HepG2 (cell line): ENCODE data around the gene TKFC. TPM values are rescaled to one million over a fixed set of nuclear protein-coding genes. Genes with fewer than 3 reads are reported as not detected.

ENCODE experiments used
- ARID2 ChIP-seq: sonication (generic); formaldehyde crosslinking; IDR thresholded peaks from 2 replicates; pipeline ENCODE4 v1.8.1; 2022; ENCODE audit warnings: mild to moderate bottlenecking, missing genetic modification reagents, borderline replicate concordance
- CENPX ChIP-seq: sonication (generic); formaldehyde crosslinking; IDR thresholded peaks from 2 replicates; pipeline ENCODE4 v1.9.0; 2021; ENCODE audit warnings: mild to moderate bottlenecking, missing genetic modification reagents, moderate library complexity
- FLYWCH1 ChIP-seq: sonication (generic); formaldehyde crosslinking; IDR thresholded peaks from 2 replicates; pipeline ENCODE4 v1.8.1; 2023; ENCODE audit warnings: mild to moderate bottlenecking, missing genetic modification reagents
- HCFC1 ChIP-seq: fragments of 150-350 bp; IDR thresholded peaks from 2 replicates; pipeline ENCODE4 v1.6.1; 2014; ENCODE audit warnings: low read depth, low read length
- HDAC2 ChIP-seq: sonication (generic); formaldehyde crosslinking; IDR thresholded peaks from 2 replicates; pipeline ENCODE4 v1.4.0; 2020; ENCODE audit warnings: missing genetic modification reagents
- HNRNPUL1 ChIP-seq: fragments of 200-400 bp; formaldehyde crosslinking; IDR thresholded peaks from 2 replicates; pipeline ENCODE4 v1.6.1; 2017; ENCODE audit warnings: low read depth, mild to moderate bottlenecking, low read length, moderate library complexity
- KDM4B ChIP-seq: sonication (generic); formaldehyde crosslinking; IDR thresholded peaks from 2 replicates; pipeline ENCODE4 v1.4.0; 2020; ENCODE audit warnings: missing genetic modification reagents
- LCORL ChIP-seq, 2 experiments: fragments of 450-650 bp in 1 of 2; sonication (generic) in 1 of 2; formaldehyde crosslinking in 1 of 2; IDR thresholded peaks; 2 replicates each; pipeline versions ENCODE4 v1.5.0 to v1.6.1; 2017 to 2020; ENCODE audit warnings: antibody characterized with exemption in 1 of 2, missing genetic modification reagents in 1 of 2
- MBNL3 ChIP-seq: fragments of 250-450 bp; sonication (Bioruptor Pico); conservative IDR thresholded peaks from 2 replicates; pipeline ENCODE4 v1.8.0; 2022; ENCODE audit warnings: mild to moderate bottlenecking, inconsistent platforms
- MTA3 ChIP-seq: sonication (generic); formaldehyde crosslinking; IDR thresholded peaks from 2 replicates; pipeline ENCODE4 v1.4.0; 2020; ENCODE audit warnings: missing genetic modification reagents
- NCOA5 ChIP-seq: sonication (generic); formaldehyde crosslinking; IDR thresholded peaks from 2 replicates; pipeline ENCODE4 v1.4.0; 2020; ENCODE audit warnings: missing genetic modification reagents
- NR2C2 ChIP-seq: sonication (generic); formaldehyde crosslinking; IDR thresholded peaks from 2 replicates; pipeline ENCODE4 v1.4.0; 2020; ENCODE audit warnings: missing genetic modification reagents, mild to moderate bottlenecking, moderate library complexity, borderline replicate concordance
- REL ChIP-seq: sonication (generic); formaldehyde crosslinking; conservative IDR thresholded peaks from 2 replicates; pipeline ENCODE4 v1.8.0; 2022; ENCODE audit warnings: mild to moderate bottlenecking, missing genetic modification reagents, moderate library complexity
- SETDB1 ChIP-seq: sonication (generic); formaldehyde crosslinking; IDR thresholded peaks from 2 replicates; pipeline ENCODE4 v1.5.1; 2020; ENCODE audit warnings: missing genetic modification reagents, mild to moderate bottlenecking, borderline replicate concordance
- SOX6 ChIP-seq, 2 experiments: fragments of 450-650 bp in 1 of 2; sonication (generic) in 1 of 2; formaldehyde crosslinking in 1 of 2; IDR thresholded peaks; 2 replicates each; pipeline versions ENCODE4 v1.4.0 to v1.6.1; 2017 to 2020; ENCODE audit warnings: antibody characterized with exemption in 1 of 2, mild to moderate bottlenecking in 1 of 2, missing genetic modification reagents in 1 of 2
- TCF7 ChIP-seq: sonication (generic); IDR thresholded peaks from 2 replicates; pipeline ENCODE4 v1.6.1; 2016; ENCODE audit warnings: antibody characterized with exemption, low read depth
- THYN1 ChIP-seq: sonication (generic); formaldehyde crosslinking; IDR thresholded peaks from 2 replicates; pipeline ENCODE4 v1.8.1; 2023; ENCODE audit warnings: low read depth, mild to moderate bottlenecking, moderate library complexity, missing genetic modification reagents, borderline replicate concordance
- ZFP37 ChIP-seq: sonication (generic); formaldehyde crosslinking; IDR thresholded peaks from 2 replicates; pipeline ENCODE4 v1.4.0; 2020; ENCODE audit warnings: missing genetic modification reagents, borderline replicate concordance
- ZNF121 ChIP-seq: sonication (generic); formaldehyde crosslinking; IDR thresholded peaks from 2 replicates; pipeline ENCODE4 v1.5.0; 2020; ENCODE audit warnings: mild to moderate bottlenecking, missing genetic modification reagents
- ZNF124 ChIP-seq: sonication (generic); formaldehyde crosslinking; IDR thresholded peaks from 2 replicates; pipeline ENCODE4 v1.4.0; 2020; ENCODE audit warnings: missing genetic modification reagents
- ZNF496 ChIP-seq: sonication (generic); formaldehyde crosslinking; IDR thresholded peaks from 2 replicates; pipeline ENCODE4 v1.8.1; 2023; ENCODE audit warnings: mild to moderate bottlenecking, moderate library complexity, missing genetic modification reagents; ENCODE audit not compliant: insufficient replicate concordance
- ZNF570 ChIP-seq: sonication (generic); formaldehyde crosslinking; IDR thresholded peaks from 2 replicates; pipeline ENCODE4 v1.4.0; 2020; ENCODE audit warnings: mild to moderate bottlenecking, missing genetic modification reagents, borderline replicate concordance
- ZNF720 ChIP-seq: sonication (generic); formaldehyde crosslinking; IDR thresholded peaks from 2 replicates; pipeline ENCODE4 v1.4.0; 2020; ENCODE audit warnings: missing genetic modification reagents
- ZNF746 ChIP-seq: sonication (generic); formaldehyde crosslinking; IDR thresholded peaks from 2 replicates; pipeline ENCODE4 v1.8.0; 2022; ENCODE audit warnings: mild to moderate bottlenecking, missing genetic modification reagents
- ZSCAN21 ChIP-seq: sonication (generic); formaldehyde crosslinking; IDR thresholded peaks from 2 replicates; pipeline ENCODE4 v1.8.0; 2022; ENCODE audit warnings: mild to moderate bottlenecking, missing genetic modification reagents, moderate library complexity, borderline replicate concordance
- polyA plus RNA-seq, 8 experiments: library from polyadenylated mRNA; depleted of rRNA in 3 of 8; stranded (reverse) in 7 of 8; unstranded in 1 of 8; fragments of >200 nt; fragmentation: Illumina TruSeq in 4 of 8; extraction: Trizol in 4 of 8; gene quantifications; 2 replicates each; pipeline versions ENCODE4 v1.2.1 to v1.2.3, GENCODE V29; 2011 to 2016; ENCODE audit warnings: low read depth in 4 of 8, missing spikeins in 1 of 8, mixed read lengths in 1 of 8; ENCODE audit not compliant: insufficient read depth in 1 of 8
- total RNA-seq, 5 experiments: library from RNA; depleted of rRNA; stranded (reverse); fragments of >200 nt; fragmentation: Illumina TruSeq; extraction: Trizol; gene quantifications; 2 replicates each; pipeline ENCODE4 v1.2.3, GENCODE V29; 2016; ENCODE audit warnings: low read depth in 1 of 5
- TF ChIP-seq, protein P1 (sequence below): sonication (generic); formaldehyde crosslinking; IDR thresholded peaks from 2 replicates; pipeline ENCODE4 v1.9.0; 2021; ENCODE audit warnings: missing genetic modification reagents, mild to moderate bottlenecking, borderline replicate concordance
- TF ChIP-seq, protein P2 (sequence below): sonication (generic); formaldehyde crosslinking; IDR thresholded peaks from 2 replicates; pipeline ENCODE4 v1.5.0; 2020; ENCODE audit warnings: mild to moderate bottlenecking, missing genetic modification reagents

TKFC gene
- total and polyA plus RNA-seq, 2 of the 13 experiments (the other 11 are each of a cell fraction or from before 2014, with no cell fraction given): 147 to 197 TPM

DNA sequence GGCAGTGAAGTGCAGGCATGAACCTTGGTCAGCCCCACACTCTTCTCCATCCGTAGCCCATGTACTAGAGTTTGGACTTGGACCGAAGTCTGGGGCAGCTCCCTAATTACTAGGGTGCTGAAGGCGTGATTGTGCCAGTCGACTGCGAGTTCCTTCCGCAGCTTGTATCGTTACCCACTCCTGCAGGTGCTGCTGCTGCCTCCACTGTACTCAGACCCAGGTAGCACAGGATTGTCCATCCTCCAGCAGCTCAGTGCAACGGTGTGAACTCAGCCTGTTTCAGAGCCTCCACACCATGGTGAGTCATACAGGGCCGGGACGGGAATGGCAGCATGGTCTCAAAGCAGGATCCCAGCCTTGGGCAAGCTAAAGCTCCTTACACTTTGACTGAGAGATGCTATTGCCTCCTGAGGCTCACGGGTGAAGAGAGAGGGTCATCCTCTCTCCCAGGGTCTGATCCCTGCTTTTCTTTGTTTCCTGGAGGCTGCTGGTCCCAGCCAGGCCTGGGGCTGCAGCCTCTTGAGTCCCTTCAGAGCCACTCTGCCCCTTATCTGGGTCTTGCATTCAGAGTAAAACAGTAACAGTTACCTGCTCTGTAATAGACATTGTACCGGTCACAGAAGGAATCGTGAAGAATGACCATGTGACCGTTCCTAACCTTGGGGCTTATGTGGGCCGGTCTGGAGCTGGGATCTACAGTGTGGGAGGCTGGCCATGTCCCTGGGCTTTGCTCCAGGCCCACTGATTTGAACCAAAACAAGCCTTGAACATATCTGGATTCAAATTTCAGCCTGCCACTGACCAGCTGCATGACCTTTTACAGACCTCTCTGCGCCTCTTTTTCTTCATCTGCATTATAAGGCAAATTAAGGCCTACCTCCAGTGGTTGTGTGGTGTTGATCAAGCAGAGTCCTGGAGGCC, 1.7 kb downstream of the TKFC start (continued):
- no peak for TF ChIP-seq ZNF570 (CRISPR knock-in tag)
- no peak for TF ChIP-seq LCORL (IDR thresholded peaks at IDR 0.05)
- TF ChIP-seq LCORL (CRISPR knock-in tag; IDR thresholded peaks at IDR 0.05): peak; percentile 58
- TF ChIP-seq SETDB1: no peak
- TF ChIP-seq FLYWCH1 (CRISPR knock-in tag): no peak
- no peak for TF ChIP-seq ZNF496 (CRISPR knock-in tag)
- TF ChIP-seq ZSCAN21: peak; percentile 77
- TF ChIP-seq SOX6 (IDR thresholded peaks at IDR 0.05): no peak
- no peak; the same call in 1 of the 2 replicates for TF ChIP-seq SOX6 (CRISPR knock-in tag; IDR thresholded peaks at IDR 0.05)
- no peak for TF ChIP-seq TCF7
- no peak for TF ChIP-seq NR2C2 (CRISPR knock-in tag)
- no peak for TF ChIP-seq MTA3 (CRISPR knock-in tag)
- no peak for TF ChIP-seq HCFC1
- TF ChIP-seq ZFP37 (CRISPR knock-in tag): no peak
- no peak for TF ChIP-seq CENPX (CRISPR knock-in tag)
- TF ChIP-seq HDAC2 (CRISPR knock-in tag): peak; percentile 65; the same call in 1 of the 2 replicates
- TF ChIP-seq ZNF746: 0 out of 2 replicates have a peak, but pooled peaks have one; percentile 17
- no peak for TF ChIP-seq ZNF124 (CRISPR knock-in tag)
- TF ChIP-seq NCOA5 (CRISPR knock-in tag): no peak
- TF ChIP-seq ZNF121 (CRISPR knock-in tag): no peak
- no peak for TF ChIP-seq REL
- TF ChIP-seq KDM4B (CRISPR knock-in tag): no peak
- TF ChIP-seq ZNF720 (CRISPR knock-in tag): no peak
- TF ChIP-seq, protein P1, sequence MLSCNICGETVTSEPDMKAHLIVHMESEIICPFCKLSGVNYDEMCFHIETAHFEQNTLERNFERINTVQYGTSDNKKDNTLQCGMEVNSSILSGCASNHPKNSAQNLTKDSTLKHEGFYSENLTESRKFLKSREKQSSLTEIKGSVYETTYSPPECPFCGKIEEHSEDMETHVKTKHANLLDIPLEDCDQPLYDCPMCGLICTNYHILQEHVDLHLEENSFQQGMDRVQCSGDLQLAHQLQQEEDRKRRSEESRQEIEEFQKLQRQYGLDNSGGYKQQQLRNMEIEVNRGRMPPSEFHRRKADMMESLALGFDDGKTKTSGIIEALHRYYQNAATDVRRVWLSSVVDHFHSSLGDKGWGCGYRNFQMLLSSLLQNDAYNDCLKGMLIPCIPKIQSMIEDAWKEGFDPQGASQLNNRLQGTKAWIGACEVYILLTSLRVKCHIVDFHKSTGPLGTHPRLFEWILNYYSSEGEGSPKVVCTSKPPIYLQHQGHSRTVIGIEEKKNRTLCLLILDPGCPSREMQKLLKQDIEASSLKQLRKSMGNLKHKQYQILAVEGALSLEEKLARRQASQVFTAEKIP (CRISPR knock-in tag): no peak
- TF ChIP-seq HNRNPUL1: no peak
- no peak for TF ChIP-seq MBNL3
- no peak for TF ChIP-seq THYN1
- TF ChIP-seq ARID2 (CRISPR knock-in tag): no peak
- TF ChIP-seq, protein P2, sequence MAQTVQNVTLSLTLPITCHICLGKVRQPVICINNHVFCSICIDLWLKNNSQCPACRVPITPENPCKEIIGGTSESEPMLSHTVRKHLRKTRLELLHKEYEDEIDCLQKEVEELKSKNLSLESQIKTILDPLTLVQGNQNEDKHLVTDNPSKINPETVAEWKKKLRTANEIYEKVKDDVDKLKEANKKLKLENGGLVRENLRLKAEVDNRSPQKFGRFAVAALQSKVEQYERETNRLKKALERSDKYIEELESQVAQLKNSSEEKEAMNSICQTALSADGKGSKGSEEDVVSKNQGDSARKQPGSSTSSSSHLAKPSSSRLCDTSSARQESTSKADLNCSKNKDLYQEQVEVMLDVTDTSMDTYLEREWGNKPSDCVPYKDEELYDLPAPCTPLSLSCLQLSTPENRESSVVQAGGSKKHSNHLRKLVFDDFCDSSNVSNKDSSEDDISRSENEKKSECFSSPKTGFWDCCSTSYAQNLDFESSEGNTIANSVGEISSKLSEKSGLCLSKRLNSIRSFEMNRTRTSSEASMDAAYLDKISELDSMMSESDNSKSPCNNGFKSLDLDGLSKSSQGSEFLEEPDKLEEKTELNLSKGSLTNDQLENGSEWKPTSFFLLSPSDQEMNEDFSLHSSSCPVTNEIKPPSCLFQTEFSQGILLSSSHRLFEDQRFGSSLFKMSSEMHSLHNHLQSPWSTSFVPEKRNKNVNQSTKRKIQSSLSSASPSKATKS: no peak
